Measurements from ENCODE around the gene ZNF44.
"Not testable (repeated sequence)": the region's sequence is repeated elsewhere in the genome, so short reads cannot be mapped to it uniquely, and the experiment has no call there.

Gene ZNF44

GRCh38 chr19:12294249-12295158 is at the start of gene ZNF44:
TSS of gene ZNF44 (minus strand) at chr19:12294883. CDS start at chr19:12294694, 189 bp downstream.
- DNase-seq (ENCODE audit: low read depth in 2 of 2), result peak; percentile 90 to 95

GRCh38 chr19:12333162-12334159 is 38.8 kb upstream of the ZNF44 start, which contains the start of gene ZNF563:
TSS of gene ZNF563 (minus strand) at chr19:12333633. CDS start at chr19:12333482, 151 bp downstream.
- peak; percentile 98 for DNase-seq (ENCODE audit: low read depth in 2 of 2)

GRCh38 chr19:12331211-12331941 is 36.7 kb upstream of the ZNF44 start:
- DNase-seq (ENCODE audit: low read depth in 2 of 2), result peak; percentile 70 to 80

- DNase-seq (ENCODE audit: low read depth in 2 of 2), result no peak
These were observed 35.7 kb upstream of the ZNF44 start for GRCh38 chr19:12330340-12330739.

GRCh38 chr19:12325690-12326089 is 31.0 kb upstream of the ZNF44 start:
- no peak for DNase-seq (ENCODE audit: low read depth in 2 of 2)

GRCh38 chr19:12318782-12319413 is 24.2 kb upstream of the ZNF44 start:
- DNase-seq (ENCODE audit: low read depth in 2 of 2), result no peak

GRCh38 chr19:12314553-12314952 is 19.9 kb upstream of the ZNF44 start:
- DNase-seq (ENCODE audit: low read depth in 2 of 2), result no peak

- not testable (repeated sequence) for DNase-seq (ENCODE audit: low read depth in 2 of 2)
These were observed 14.2 kb upstream of the ZNF44 start for GRCh38 chr19:12308891-12309290.

- DNase-seq (ENCODE audit: low read depth in 2 of 2), result no peak
These were observed 508 bp upstream of the ZNF44 start for GRCh38 chr19:12295191-12295590.

- DNase-seq (ENCODE audit: low read depth in 2 of 2), result peak; percentile 30 to 34
These were observed 870 bp downstream of the ZNF44 start for GRCh38 chr19:12293777-12294248.

GRCh38 chr19:12289790-12290065 is 5.0 kb downstream of the ZNF44 start:
- DNase-seq (ENCODE audit: low read depth in 2 of 2), result no peak

GRCh38 chr19:12287958-12288500 is 6.7 kb downstream of the ZNF44 start:
- DNase-seq (ENCODE audit: low read depth in 2 of 2), result no peak

GRCh38 chr19:12284631-12285030 is 10.1 kb downstream of the ZNF44 start:
- DNase-seq (ENCODE audit: low read depth in 2 of 2), result no peak

GRCh38 chr19:12284226-12284625 is 10.5 kb downstream of the ZNF44 start:
- DNase-seq (ENCODE audit: low read depth in 2 of 2), result no peak

- no peak for DNase-seq (ENCODE audit: low read depth in 2 of 2)
These were observed 16.0 kb downstream of the ZNF44 start for GRCh38 chr19:12278713-12279112.

GRCh38 chr19:12272980-12273901 is 21.4 kb downstream of the ZNF44 start:
- DNase-seq (ENCODE audit: low read depth in 2 of 2), result no peak

GRCh38 chr19:12272386-12272785 is 22.3 kb downstream of the ZNF44 start:
- no peak for DNase-seq (ENCODE audit: low read depth in 2 of 2)

- no peak for DNase-seq (ENCODE audit: low read depth in 2 of 2)
These were observed 23.8 kb downstream of the ZNF44 start for GRCh38 chr19:12270854-12271253.

- DNase-seq (ENCODE audit: low read depth in 2 of 2), result no peak
These were observed 28.6 kb downstream of the ZNF44 start for GRCh38 chr19:12265921-12266704.

Measured in stimulated activated CD4-positive, alpha-beta T cell treated with anti-CD3 and anti-CD28 coated beads, Interleukin-4, amount 100 ng/mL, for 48 hours (primary cell).